ENCODE results near the gene LIN52.

LIN52 gene

GRCh38 chr14:74217672-74218448 is 133.1 kb downstream of the LIN52 start:
- peak; percentile 75 for DNase-seq
- in situ Hi-C loops (cut with MboI; ENCODE audit: low pct_unique_long_range_greater_than_20kb, low sequenced_read_pairs), result no loop called here

GRCh38 chr14:74218462-74218861 is 133.7 kb downstream of the LIN52 start:
- DNase-seq, result no peak
- in situ Hi-C loops (cut with MboI; ENCODE audit: low pct_unique_long_range_greater_than_20kb, low sequenced_read_pairs), result no loop called here

DNA sequence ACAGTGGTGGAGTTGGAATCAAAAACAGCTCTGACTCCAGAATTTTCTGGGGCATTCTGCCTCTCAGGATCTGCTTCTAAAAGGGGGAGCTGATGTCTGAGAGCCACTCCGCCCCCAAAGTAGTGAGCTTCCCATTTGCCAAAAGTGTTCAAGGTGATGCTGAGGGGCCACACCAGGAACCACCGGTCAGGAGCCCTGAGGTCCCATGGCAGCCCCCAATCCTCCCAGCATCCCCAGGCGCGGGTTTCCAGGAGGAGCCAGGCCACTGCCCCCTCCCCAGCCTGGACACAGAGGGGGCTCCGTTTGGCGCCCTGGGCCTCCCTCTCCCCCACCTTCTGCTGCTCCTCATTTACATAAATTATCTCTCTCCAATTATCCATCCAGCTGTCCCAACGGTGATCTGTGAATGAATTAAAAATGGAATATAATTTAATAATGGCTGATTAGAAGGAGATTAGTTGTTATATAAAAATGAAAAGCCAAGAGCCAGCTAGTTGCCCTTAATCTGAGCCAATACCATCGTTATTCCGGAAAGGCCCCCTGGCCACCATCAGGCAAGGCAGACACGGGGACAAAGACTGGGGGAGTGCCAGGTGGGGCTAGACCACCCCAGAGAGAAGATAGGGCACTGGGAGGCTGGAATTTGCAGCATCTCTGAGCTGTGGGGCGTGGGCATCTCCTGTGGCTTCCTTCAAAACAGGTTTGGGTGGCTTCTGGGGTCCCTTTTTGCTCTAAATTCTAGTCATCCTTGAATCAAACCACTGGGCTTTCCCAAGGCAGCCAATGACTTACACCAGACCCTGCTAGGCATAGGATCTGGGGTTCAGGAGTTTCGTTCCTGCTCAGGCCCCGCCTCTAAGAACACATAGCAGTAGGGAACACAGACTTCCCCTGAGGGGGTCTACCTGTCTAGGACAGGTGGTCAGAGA is 134.8 kb downstream of the LIN52 start:
- in situ Hi-C loops (cut with MboI; ENCODE audit: low pct_unique_long_range_greater_than_20kb, low sequenced_read_pairs), result no loop called here

GRCh38 chr14:74220991-74221390 is 136.2 kb downstream of the LIN52 start:
- DNase-seq, result no peak
- in situ Hi-C loops (cut with MboI; ENCODE audit: low pct_unique_long_range_greater_than_20kb, low sequenced_read_pairs), result no loop called here

More for the DNA sequence above, 134.8 kb downstream of the LIN52 start:
- no peak for DNase-seq

- DNase-seq, result no peak
- in situ Hi-C loops (cut with MboI; ENCODE audit: low pct_unique_long_range_greater_than_20kb, low sequenced_read_pairs), result no loop called here
Observed at GRCh38 chr14:74221741-74222140, 137.0 kb downstream of the LIN52 start.

GRCh38 chr14:74223016-74223415 is 138.3 kb downstream of the LIN52 start:
- in situ Hi-C loops (cut with MboI; ENCODE audit: low pct_unique_long_range_greater_than_20kb, low sequenced_read_pairs), result no loop called here
- no peak for DNase-seq

DNA sequence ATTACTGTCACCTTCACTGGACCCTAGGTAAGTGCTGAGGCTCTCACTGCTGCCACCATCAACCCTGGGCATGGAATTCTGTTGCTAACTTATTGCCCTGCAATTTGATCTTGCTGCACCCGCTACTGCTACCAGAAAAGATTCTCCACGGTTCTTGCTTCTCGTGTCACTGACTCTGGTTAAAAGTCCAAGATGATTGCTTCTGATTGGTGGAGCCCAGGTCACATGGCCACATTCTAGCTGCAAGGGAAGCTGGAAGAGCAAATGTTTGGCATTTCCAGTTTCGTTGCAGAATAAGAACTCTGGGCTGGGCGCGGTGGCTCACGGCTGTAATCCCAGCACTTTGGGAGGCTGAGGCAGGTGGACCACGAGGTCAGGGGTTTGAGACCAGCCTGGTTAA is 147.0 kb downstream of the LIN52 start:
- in situ Hi-C loops (cut with MboI; ENCODE audit: low pct_unique_long_range_greater_than_20kb, low sequenced_read_pairs), result no loop called here
- DNase-seq, result no peak

DNA sequence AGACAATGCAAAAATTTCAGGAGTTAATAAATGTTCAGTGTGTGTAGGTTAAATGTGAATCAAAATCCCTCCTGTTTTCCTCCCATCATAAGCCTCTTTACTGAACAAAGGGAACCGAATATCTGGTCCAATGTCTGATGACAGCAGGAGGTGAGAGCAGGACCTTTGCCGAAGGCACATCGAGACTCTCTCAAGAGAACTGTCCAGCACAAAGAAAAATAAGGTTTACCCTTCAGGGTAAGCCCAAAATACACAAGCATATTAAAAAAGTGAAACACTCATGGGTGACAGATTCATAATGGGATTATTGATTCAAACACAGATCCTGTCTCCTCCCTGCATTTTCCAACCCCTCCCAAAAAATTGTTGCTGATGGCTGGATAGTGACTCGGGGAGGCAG is 150.3 kb downstream of the LIN52 start:
- no peak for DNase-seq
- in situ Hi-C loops (cut with MboI; ENCODE audit: low pct_unique_long_range_greater_than_20kb, low sequenced_read_pairs), result no loop called here

DNA sequence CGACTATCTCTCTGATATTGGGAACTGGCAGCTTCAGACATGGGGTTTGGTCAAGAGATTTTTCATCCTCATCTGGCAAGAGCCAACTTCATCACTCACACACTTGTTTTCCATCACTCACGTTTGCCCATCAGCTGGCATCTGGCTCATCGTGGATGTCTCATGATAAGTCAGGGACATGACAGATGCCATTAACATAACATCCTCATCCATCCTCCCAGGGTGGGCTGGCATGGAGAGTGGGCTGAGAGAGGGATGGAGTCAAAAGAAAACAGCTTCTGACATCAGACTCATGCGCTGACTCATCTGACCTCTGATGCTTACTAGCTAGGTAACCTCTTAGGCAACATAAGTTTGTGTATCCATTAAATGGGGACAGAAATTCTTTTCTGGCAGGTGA is 152.7 kb downstream of the LIN52 start:
- in situ Hi-C loops (cut with MboI; ENCODE audit: low pct_unique_long_range_greater_than_20kb, low sequenced_read_pairs), result no loop called here
- no peak for DNase-seq

DNA sequence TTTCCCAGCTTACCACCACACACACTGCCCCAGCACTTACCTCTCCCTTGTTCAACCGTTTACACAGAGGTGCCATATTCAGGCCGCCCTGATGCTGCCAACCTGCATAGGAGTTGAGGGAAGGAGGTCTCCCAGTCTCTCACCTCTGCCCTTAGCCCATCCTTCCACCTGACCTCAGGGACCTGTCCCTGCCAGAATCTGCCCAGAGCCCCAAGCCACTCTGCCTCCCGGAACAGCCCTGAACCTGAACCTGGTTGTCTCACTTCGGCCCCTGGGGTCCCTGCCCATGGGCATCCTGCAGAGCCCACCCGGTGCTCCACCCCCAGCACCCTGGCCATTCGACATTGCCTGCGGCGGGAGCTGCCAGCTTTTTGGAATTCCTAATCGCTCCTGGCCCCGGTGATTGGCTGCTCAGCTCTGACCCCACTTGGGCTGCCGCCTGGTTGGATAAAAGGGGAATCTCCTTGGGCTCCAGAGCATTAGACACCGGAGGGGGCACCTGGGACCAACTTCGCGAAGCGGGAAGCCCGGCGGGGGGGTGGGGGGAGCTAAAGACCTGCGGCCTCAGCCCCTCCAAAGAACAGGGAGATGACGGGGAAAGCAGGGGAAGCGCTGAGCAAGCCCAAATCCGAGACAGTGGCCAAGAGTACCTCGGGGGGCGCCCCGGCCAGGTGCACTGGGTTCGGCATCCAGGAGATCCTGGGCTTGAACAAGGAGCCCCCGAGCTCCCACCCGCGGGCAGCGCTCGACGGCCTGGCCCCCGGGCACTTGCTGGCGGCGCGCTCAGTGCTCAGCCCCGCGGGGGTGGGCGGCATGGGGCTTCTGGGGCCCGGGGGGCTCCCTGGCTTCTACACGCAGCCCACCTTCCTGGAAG is 154.5 kb downstream of the LIN52 start, which contains the start of gene VSX2:
VSX2 (plus strand) TSS at position 476 of the 874 bp plus-strand sequence; CDS start at position 589, 113 bp downstream.
- no peak for DNase-seq
- in situ Hi-C loops (cut with MboI; ENCODE audit: low pct_unique_long_range_greater_than_20kb, low sequenced_read_pairs), result no loop called here

DNA sequence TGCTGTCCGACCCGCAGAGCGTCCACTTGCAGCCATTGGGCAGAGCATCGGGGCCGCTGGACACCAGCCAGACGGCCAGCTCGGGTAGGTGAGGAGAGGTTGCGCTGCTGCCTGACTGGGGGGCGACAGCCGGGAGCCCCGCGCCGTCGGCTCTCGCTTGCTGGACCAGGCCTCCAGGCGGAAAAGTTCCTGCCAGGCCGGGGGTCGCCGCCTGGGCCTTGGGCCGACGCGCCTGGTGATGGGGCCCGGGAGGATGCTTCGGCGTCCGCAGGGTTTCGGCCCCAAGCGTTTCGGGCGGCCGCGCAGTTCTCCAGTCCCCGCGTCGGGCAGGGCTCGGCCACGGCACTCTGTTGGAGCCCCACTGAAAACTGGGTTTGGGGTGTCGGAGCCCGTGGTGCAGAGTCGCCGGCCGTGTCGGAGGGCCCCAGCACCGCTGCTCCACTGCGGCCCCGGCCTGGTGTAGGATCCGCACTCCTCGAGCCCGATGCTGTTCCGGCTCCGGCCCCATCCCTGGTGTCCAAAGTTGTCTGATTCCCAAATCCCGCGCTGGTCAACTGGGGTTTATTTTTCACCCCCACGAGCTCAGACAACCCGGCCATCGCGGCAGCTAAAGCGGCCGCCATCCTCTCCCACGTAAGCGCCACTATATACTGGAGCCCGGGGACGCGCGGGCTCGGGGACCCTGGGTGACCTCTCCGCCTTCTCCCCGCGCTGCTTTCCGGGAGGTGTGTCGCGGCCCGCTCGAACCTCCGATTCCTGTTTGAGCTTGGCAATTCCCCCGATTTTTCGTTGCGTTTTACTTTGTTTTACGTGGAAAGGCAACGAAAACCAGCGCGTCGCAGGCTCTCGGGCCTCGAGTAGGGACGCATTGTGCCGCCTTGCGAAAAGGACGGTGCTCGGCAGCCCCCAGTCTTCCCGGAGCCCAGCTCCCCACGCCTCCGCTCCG is 155.4 kb downstream of the LIN52 start:
- DNase-seq, result no peak
- in situ Hi-C loops (cut with MboI; ENCODE audit: low pct_unique_long_range_greater_than_20kb, low sequenced_read_pairs), result no loop called here

DNA sequence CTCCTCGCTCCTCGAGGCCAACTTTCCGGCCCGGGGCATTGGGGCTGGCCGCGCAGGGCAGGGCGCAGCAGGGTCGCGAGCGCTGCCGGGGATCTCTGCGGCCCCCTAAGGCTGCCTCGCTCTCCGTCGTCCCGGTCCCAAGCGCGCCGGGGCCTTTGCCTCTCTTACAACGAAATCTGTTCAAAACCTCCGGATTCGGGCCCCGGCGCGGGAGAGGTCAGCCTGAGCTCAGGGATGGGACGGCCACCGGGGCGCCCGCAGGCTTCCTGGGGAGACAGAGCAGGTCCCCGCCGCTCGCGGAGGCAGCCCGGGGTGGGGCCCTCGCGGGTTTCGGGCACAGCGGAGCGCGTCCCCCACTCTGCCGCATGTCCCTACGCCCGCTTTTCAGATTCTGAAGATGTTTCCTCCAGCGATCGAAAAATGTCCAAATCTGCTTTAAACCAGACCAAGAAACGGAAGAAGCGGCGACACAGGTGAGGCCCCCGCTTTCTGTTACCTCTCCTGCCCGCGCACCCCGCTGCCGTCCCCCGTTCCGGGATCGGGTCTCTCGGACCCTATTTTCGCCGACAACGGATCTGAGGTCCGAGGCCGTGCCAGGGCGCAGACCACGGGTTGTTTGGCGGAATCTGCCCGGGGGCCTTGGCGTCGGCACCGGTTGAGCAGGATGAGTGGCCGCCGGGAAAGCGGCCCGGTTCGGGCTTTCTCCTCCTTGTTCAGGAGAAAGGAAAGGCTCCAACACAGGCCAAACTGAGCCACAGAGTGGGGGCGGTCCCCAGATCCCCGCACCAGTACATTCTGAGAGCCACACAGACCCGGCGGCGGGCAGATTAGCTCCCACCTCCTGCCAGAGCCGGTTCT is 156.3 kb downstream of the LIN52 start:
- in situ Hi-C loops (cut with MboI; ENCODE audit: low pct_unique_long_range_greater_than_20kb, low sequenced_read_pairs), result no loop called here
- DNase-seq, result peak; percentile 28

DNA sequence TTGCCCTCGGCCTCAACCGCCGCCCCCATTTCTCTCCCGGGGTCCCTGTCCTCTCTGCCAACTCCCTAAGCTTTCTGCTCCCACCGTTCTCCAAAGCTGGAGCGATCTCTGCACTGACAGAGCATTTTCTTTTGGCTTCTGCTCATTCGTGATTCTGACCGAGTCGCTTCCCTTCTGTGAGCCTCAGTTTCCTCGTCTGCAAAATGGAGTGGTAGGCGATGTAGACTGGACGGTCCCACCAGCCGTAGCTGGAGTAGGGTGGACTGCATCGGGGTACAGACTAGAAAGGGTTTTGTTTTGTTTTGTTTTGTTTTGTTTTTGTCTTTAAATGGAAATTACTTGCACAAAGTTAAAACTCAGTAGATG is 156.9 kb downstream of the LIN52 start:
- in situ Hi-C loops (cut with MboI; ENCODE audit: low pct_unique_long_range_greater_than_20kb, low sequenced_read_pairs), result no loop called here

GRCh38 chr14:74242021-74242779 is 157.4 kb downstream of the LIN52 start:
- no peak for DNase-seq
- in situ Hi-C loops (cut with MboI; ENCODE audit: low pct_unique_long_range_greater_than_20kb, low sequenced_read_pairs), result no loop called here

More for the DNA sequence above, 156.9 kb downstream of the LIN52 start:
- DNase-seq, result no peak

DNA sequence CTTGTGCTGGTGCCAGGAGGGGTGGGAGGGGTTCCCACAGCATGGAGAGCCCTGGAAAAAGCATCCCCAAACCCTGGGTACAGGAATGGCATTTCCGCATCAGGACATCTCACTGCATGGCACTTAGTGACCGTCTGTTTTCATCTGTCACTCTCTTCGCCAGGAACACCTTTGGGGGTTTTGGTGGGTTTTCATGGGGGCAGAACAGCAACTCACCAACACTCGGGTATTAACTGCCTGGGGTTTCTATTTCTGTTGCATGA is 158.0 kb downstream of the LIN52 start:
- DNase-seq, result no peak
- in situ Hi-C loops (cut with MboI; ENCODE audit: low pct_unique_long_range_greater_than_20kb, low sequenced_read_pairs), result no loop called here

DNA sequence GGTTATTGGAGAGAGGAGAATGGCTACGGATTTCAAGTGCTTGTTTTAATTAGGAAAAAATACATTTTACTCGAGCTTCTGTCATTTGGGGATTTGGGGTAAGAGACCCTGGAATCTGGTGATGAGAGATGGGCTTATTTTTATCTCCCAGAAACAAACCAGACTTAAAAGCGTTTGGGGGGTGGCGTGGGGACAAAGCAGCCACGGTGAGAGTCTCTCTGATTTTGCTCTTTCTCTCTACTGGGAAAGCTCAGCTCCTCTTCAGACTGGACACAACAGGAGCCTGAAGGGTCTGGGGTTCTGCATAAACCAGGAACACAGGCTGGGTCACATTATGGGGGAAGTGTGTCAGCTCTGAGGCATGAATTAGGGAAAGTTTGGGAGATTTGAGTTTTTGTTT is 158.3 kb downstream of the LIN52 start:
- in situ Hi-C loops (cut with MboI; ENCODE audit: low pct_unique_long_range_greater_than_20kb, low sequenced_read_pairs), result no loop called here
- no peak for DNase-seq

GRCh38 chr14:74244115-74244514 is 159.4 kb downstream of the LIN52 start:
- no peak for DNase-seq
- in situ Hi-C loops (cut with MboI; ENCODE audit: low pct_unique_long_range_greater_than_20kb, low sequenced_read_pairs), result no loop called here

Data from KBM-7 (cell line).